DMS153 treated with DMSO at 0.1 percent for 48 hours (cell line): ENCODE measurements around the gene MMP11.

ENCODE experiments used
- DNase-seq: peaks from one replicate; lab custom pipeline; 2025; ENCODE audit not compliant: unreplicated experiment; lab: John Stamatoyannopoulos, UW

Gene MMP11

GRCh38 chr22:23801238-23801821, 28.7 kb downstream of the MMP11 start:
- no peak for DNase-seq

- DNase-seq = no peak
Measured at GRCh38 chr22:23801886-23802377, 29.3 kb downstream of the MMP11 start.

- no peak for DNase-seq
Measured at GRCh38 chr22:23803001-23803819, 30.6 kb downstream of the MMP11 start.

GRCh38 chr22:23804781-23805291, 32.2 kb downstream of the MMP11 start:
- no peak for DNase-seq

GRCh38 chr22:23806837-23807236, 34.2 kb downstream of the MMP11 start:
- no peak for DNase-seq

GRCh38 chr22:23812378-23812777, 39.7 kb downstream of the MMP11 start:
- no peak for DNase-seq

GRCh38 chr22:23815541-23816155, 43.0 kb downstream of the MMP11 start:
- no peak for DNase-seq

GRCh38 chr22:23816156-23816976, 43.7 kb downstream of the MMP11 start:
- no peak for DNase-seq

- DNase-seq = no peak
Measured at GRCh38 chr22:23817146-23817545, 44.5 kb downstream of the MMP11 start.

GRCh38 chr22:23818541-23818940, 45.9 kb downstream of the MMP11 start:
- DNase-seq = no peak

GRCh38 chr22:23820748-23821211, 48.1 kb downstream of the MMP11 start:
- DNase-seq = no peak

- DNase-seq = no peak
Measured at GRCh38 chr22:23822101-23822671, 49.5 kb downstream of the MMP11 start.

GRCh38 chr22:23823331-23823791, 50.7 kb downstream of the MMP11 start:
- no peak for DNase-seq

GRCh38 chr22:23824476-23825245, 52.0 kb downstream of the MMP11 start:
- DNase-seq = no peak

GRCh38 chr22:23825246-23825905, 52.7 kb downstream of the MMP11 start:
- DNase-seq = no peak

GRCh38 chr22:23826510-23827350, 54.1 kb downstream of the MMP11 start:
- DNase-seq = no peak

- DNase-seq = no peak
Measured at GRCh38 chr22:23827351-23827995, 54.8 kb downstream of the MMP11 start.
